ENCODE data around the gene UBE2E3. TPM values are rescaled to one million over a fixed set of nuclear protein-coding genes. Genes with fewer than 3 reads are reported as not detected.

Gene UBE2E3
- total RNA-seq, 1 experiment from 2014 or later = 180 TPM

- no peaks in the 10 kb centered on the region for H3F3A ChIP-seq (ENCODE audit: insufficient read depth, low read depth)
- ChIA-PET CTCF (no interaction called here), POLR2A (ENCODE audit: unreplicated experiment) (no interaction called here)
- H3K4me2 ChIP-seq = no peak overlapping the region
- TF ChIP-seq EZH2 (IDR thresholded peaks at IDR 0.05; ENCODE audit: low read depth) = no peak
- no peak for TF ChIP-seq CTCF (conservative IDR thresholded peaks at IDR 0.05)
- no TSS peak for BruUV-seq (replicated peaks)
- H3K9me3 ChIP-seq (ENCODE audit: insufficient read depth, low read depth) = no peaks in the 10 kb centered on the region
- peaks cover 18% of the 10 kb centered on the region for H3K36me3 ChIP-seq (ENCODE audit: low read depth)
- no peak for DNase-seq
- H2AFZ ChIP-seq = no peak overlapping the region
- H3K27ac ChIP-seq = no peak overlapping the region
- H3K4me3 ChIP-seq = no peak overlapping the region
- H3K4me1 ChIP-seq (replicated peaks; ENCODE audit: insufficient read depth) = no peaks in the 10 kb centered on the region
- H3K79me2 ChIP-seq (ENCODE audit: low read depth) = peaks cover 100% of the 10 kb centered on the region
- intact Hi-C loops (cut with micrococcal nuclease; ENCODE audit: unreplicated experiment) = no loop called here
- H3K9me2 ChIP-seq (ENCODE audit: insufficient read depth) = no peaks in the 10 kb centered on the region
- no peaks in the 10 kb centered on the region; the same call in 1 of the 2 replicates for H4K20me1 ChIP-seq (ENCODE audit: insufficient read depth)
- no peaks in the 10 kb centered on the region for H3K27me3 ChIP-seq (ENCODE audit: insufficient read depth, low read depth)
These were observed 28.0 kb downstream of the UBE2E3 start for GRCh38 chr2:181008407-181008806.

- no peak overlapping the region for H3K4me3 ChIP-seq
- no peak for DNase-seq
- H2AFZ ChIP-seq = no peak overlapping the region
- intact Hi-C loops (cut with micrococcal nuclease; ENCODE audit: unreplicated experiment) = no loop called here
- peaks cover 23% of the 10 kb centered on the region; the same call in 1 of the 2 replicates for H4K20me1 ChIP-seq (ENCODE audit: insufficient read depth)
- no peaks in the 10 kb centered on the region for H3K27me3 ChIP-seq (ENCODE audit: insufficient read depth, low read depth)
- H3K36me3 ChIP-seq (ENCODE audit: low read depth) = 0 out of 2 replicates have a peak, but pooled peaks cover 5% of the 10 kb centered on the region
- H3K4me1 ChIP-seq (replicated peaks; ENCODE audit: insufficient read depth) = no peaks in the 10 kb centered on the region
- ChIA-PET POLR2A (ENCODE audit: unreplicated experiment) (no interaction called here), CTCF (no interaction called here)
- no peak for TF ChIP-seq CTCF (conservative IDR thresholded peaks at IDR 0.05)
- TF ChIP-seq EZH2 (IDR thresholded peaks at IDR 0.05; ENCODE audit: low read depth) = no peak
- no peaks in the 10 kb centered on the region for H3K9me2 ChIP-seq (ENCODE audit: insufficient read depth)
- peaks cover 93% of the 10 kb centered on the region for H3K79me2 ChIP-seq (ENCODE audit: low read depth)
- BruUV-seq (replicated peaks) = no TSS peak
- H3K4me2 ChIP-seq = no peak overlapping the region
- H3F3A ChIP-seq (ENCODE audit: insufficient read depth, low read depth) = peaks cover 5% of the 10 kb centered on the region; the same call in 1 of the 2 replicates
- no peaks in the 10 kb centered on the region; the same call in 1 of the 2 replicates for H3K9me3 ChIP-seq (ENCODE audit: insufficient read depth, low read depth)
- H3K27ac ChIP-seq = no peak overlapping the region
These were observed 40.9 kb downstream of the UBE2E3 start for GRCh38 chr2:181021199-181021789.

GRCh38 chr2:181022652-181023051 lies 42.2 kb downstream of the UBE2E3 start:
- CTCF ChIA-PET = interaction anchor here (0.7 kb wide), 1 partner anchor 753 kb away, joined by 5 read pairs; no protein-coding TSS in a partner anchor
- Histone ChIP-seq H3K9me3 (ENCODE audit: insufficient read depth, low read depth) (no peaks in the 10 kb centered on the region; the same call in 1 of the 2 replicates), H3K4me2 (no peak overlapping the region), H3F3A (ENCODE audit: insufficient read depth, low read depth) (peaks cover 5% of the 10 kb centered on the region; the same call in 1 of the 2 replicates), H2AFZ (no peak overlapping the region), H3K36me3 (ENCODE audit: low read depth) (peaks cover 8% of the 10 kb centered on the region; the same call in 1 of the 2 replicates), H3K27ac (no peak overlapping the region), H4K20me1 (ENCODE audit: insufficient read depth) (peaks cover 25% of the 10 kb centered on the region; the same call in 1 of the 2 replicates), H3K4me3 (no peak overlapping the region), H3K27me3 (ENCODE audit: insufficient read depth, low read depth) (no peaks in the 10 kb centered on the region), H3K79me2 (ENCODE audit: low read depth) (peaks cover 92% of the 10 kb centered on the region), H3K9me2 (ENCODE audit: insufficient read depth) (no peaks in the 10 kb centered on the region), H3K4me1 (replicated peaks; ENCODE audit: insufficient read depth) (no peaks in the 10 kb centered on the region)
- no TSS peak for BruUV-seq (replicated peaks)
- TF ChIP-seq CTCF (conservative IDR thresholded peaks at IDR 0.05) (no peak), EZH2 (IDR thresholded peaks at IDR 0.05; ENCODE audit: low read depth) (no peak)
- DNase-seq = no peak
- intact Hi-C loops (cut with micrococcal nuclease; ENCODE audit: unreplicated experiment) = no loop called here
- POLR2A ChIA-PET (ENCODE audit: unreplicated experiment) = interaction anchor here (0.6 kb wide), 1 partner anchor 31 kb away, joined by 3 read pairs; no protein-coding TSS in a partner anchor

All from PC-9 (cell line).